ENCODE results near the gene SELENOO. TPM values are rescaled to one million over a fixed set of nuclear protein-coding genes. Genes with fewer than 3 reads are reported as not detected.

The SELENOO gene
- total and polyA plus RNA-seq, 2 of the 13 experiments (the other 11 are each of a cell fraction or from before 2014, with no cell fraction given): 14.4 to 19.0 TPM

DNA sequence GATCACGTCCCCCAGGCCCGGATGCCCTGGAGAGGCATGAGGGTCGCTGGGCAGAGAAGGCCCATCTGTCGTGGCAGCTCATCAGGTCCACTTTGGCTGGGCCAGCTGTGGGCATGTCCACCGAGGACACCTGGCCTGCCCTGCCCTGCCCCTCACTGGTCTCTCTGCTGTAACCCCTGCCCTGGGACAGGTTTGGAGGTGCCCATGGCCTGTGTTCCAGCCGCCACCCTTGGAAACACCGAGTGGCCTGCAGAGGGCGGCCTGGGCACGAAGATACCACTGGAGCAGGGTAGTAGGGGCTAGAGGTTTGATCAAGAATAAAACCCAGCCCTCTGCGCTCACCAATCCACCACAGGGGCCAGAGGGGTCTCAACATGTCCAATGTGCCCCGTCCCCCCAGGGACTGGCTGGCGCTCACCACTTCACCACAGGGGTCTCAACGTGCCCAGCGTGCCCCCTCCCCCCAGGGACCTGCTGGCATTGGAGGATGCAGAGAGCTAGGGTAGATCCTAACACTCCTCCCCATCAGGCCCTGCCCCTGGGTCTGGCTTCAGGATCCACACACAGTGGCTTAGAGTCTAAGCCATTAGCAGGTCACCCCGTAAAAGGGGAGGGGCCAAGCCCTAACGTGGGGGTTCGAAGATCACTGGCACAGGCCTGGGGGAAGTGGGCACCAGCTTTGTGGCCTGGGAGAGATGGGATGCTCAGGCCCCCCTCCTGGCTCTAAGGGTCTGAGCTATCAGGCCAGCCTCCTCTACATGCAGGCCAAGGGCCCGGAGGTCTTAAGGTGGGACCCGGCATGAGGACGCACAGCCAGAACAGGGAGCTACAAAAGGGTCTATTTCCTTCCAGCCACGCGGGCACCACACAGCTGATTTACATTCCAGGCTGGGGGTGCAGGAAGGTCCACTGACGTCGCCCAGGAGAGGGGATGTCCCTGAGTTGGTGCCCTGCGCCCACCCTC is 51.6 kb downstream of the SELENOO start (continued):
- TF ChIP-seq, protein P1, sequence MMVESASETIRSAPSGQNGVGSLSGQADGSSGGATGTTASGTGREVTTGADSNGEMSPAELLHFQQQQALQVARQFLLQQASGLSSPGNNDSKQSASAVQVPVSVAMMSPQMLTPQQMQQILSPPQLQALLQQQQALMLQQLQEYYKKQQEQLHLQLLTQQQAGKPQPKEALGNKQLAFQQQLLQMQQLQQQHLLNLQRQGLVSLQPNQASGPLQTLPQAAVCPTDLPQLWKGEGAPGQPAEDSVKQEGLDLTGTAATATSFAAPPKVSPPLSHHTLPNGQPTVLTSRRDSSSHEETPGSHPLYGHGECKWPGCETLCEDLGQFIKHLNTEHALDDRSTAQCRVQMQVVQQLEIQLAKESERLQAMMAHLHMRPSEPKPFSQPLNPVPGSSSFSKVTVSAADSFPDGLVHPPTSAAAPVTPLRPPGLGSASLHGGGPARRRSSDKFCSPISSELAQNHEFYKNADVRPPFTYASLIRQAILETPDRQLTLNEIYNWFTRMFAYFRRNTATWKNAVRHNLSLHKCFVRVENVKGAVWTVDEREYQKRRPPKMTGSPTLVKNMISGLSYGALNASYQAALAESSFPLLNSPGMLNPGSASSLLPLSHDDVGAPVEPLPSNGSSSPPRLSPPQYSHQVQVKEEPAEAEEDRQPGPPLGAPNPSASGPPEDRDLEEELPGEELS (CRISPR knock-in tag; IDR thresholded peaks at IDR 0.05): no peak
- TF ChIP-seq ZFP36 (IDR thresholded peaks at IDR 0.05; ENCODE audit: borderline replicate concordance, low read depth, low read length, partially characterized antibody) (no peak), RFXANK (CRISPR knock-in tag; IDR thresholded peaks at IDR 0.05) (no peak), SOX13 (IDR thresholded peaks at IDR 0.05) (no peak), SOX13 (CRISPR knock-in tag; conservative IDR thresholded peaks at IDR 0.05 in 1 of 2, IDR thresholded peaks at IDR 0.05 in 1 of 2) (no peak), ZHX2 (IDR thresholded peaks at IDR 0.05; ENCODE audit: low read depth) (no peak), ZHX2 (CRISPR knock-in tag; IDR thresholded peaks at IDR 0.05; ENCODE audit: borderline replicate concordance) (no peak), ZFP91 (CRISPR knock-in tag; IDR thresholded peaks at IDR 0.05; ENCODE audit: borderline replicate concordance) (no peak), TBL1XR1 (IDR thresholded peaks at IDR 0.05; ENCODE audit: borderline replicate concordance, low read length, partially characterized antibody) (no peak), ZNF724P (CRISPR knock-in tag; IDR thresholded peaks at IDR 0.05; ENCODE audit: borderline replicate concordance) (no peak), ARID3A (IDR thresholded peaks at IDR 0.05; ENCODE audit: low read depth, low read length) (no peak), MXD4 (CRISPR knock-in tag; IDR thresholded peaks at IDR 0.05) (no peak), FOXP1 (IDR thresholded peaks at IDR 0.05) (no peak), FOXP1 (CRISPR knock-in tag; IDR thresholded peaks at IDR 0.05) (no peak), SKI (IDR thresholded peaks at IDR 0.05; ENCODE audit: partially characterized antibody) (no peak), MAFG (CRISPR knock-in tag; IDR thresholded peaks at IDR 0.05) (no peak), CREM (IDR thresholded peaks at IDR 0.05) (no peak), CREM (CRISPR knock-in tag; IDR thresholded peaks at IDR 0.05) (no peak)

Measured in HepG2 (cell line).